ENCODE measurements around the gene PSMD13. TPM values are rescaled to one million over a fixed set of nuclear protein-coding genes. Genes with fewer than 3 reads are reported as not detected.

PSMD13 gene
- total RNA-seq, 2 experiments from 2014 or later = 56.9 to 57.8 TPM

DNA sequence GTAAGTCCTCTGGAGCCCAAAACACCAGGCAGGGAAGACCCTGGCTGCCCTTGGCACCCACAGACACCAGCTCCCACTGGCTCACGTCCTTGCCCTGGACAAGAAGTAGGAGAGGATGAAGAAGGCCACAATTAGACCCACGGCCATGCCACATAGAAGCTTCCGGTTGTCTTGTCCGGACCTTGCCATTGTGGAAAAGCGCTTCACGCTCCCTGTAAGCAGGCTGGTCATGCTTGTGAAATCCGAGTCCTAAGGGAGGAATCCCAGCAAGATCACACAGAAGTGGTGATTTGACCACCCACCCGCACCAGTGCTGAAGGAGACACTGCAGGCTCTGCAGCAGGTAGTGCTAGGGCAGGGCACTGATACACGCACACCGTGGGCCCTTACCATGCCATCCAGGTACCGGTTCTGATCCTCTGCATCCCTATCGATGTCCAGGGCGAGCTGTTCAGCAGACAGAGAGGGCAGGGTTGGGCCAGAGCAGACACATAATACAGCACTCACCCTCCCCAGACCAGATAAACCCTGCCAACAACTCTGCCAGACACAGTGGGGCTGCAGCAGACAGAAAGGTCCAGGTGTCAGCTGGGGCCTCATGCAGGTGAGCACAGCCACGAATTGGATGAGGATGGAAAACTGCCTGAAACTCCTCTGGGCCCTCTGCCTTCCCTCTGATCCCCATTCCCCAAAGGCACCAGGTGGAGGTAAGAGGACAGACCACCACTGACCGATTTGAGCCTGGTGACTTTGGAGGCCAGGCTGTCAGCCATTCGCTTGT lies 31.4 kb upstream of the PSMD13 start:
- no peak for ATAC-seq (ENCODE audit: poor library complexity)
- H3K9me3 Mint-ChIP-seq = no peaks in the 10 kb centered on the region
- H3K36me3 Mint-ChIP-seq (ENCODE audit: low read depth) = peaks cover 87% of the 10 kb centered on the region
- peaks cover 79% of the 10 kb centered on the region for H3K4me1 ChIP-seq (ENCODE audit: insufficient read depth, low read length)
- TF ChIP-seq, protein P1, sequence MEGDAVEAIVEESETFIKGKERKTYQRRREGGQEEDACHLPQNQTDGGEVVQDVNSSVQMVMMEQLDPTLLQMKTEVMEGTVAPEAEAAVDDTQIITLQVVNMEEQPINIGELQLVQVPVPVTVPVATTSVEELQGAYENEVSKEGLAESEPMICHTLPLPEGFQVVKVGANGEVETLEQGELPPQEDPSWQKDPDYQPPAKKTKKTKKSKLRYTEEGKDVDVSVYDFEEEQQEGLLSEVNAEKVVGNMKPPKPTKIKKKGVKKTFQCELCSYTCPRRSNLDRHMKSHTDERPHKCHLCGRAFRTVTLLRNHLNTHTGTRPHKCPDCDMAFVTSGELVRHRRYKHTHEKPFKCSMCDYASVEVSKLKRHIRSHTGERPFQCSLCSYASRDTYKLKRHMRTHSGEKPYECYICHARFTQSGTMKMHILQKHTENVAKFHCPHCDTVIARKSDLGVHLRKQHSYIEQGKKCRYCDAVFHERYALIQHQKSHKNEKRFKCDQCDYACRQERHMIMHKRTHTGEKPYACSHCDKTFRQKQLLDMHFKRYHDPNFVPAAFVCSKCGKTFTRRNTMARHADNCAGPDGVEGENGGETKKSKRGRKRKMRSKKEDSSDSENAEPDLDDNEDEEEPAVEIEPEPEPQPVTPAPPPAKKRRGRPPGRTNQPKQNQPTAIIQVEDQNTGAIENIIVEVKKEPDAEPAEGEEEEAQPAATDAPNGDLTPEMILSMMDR (IDR thresholded peaks at IDR 0.05) = no peak
- peaks cover 72% of the 10 kb centered on the region for H3K4me1 Mint-ChIP-seq (ENCODE audit: low read depth)
- no peaks in the 10 kb centered on the region for H3K9me3 ChIP-seq (ENCODE audit: control insufficient read depth in 1 of 2, insufficient read depth in 1 of 2, low read length in 2 of 2)
- peak overlapping the region; percentile 95 for H3K4me3 Mint-ChIP-seq
- peaks cover 44% of the 10 kb centered on the region for H3K36me3 ChIP-seq (ENCODE audit: insufficient read depth, low read length)
- H3K27me3 ChIP-seq (ENCODE audit: control insufficient read depth in 1 of 2, insufficient read depth in 2 of 2, low read length in 2 of 2) = no peaks in the 10 kb centered on the region
- H3K4me3 ChIP-seq (ENCODE audit: low read length) = no peak overlapping the region
- POLR2A ChIA-PET = interaction anchor here (2.6 to 3.3 kb wide), 2 partner anchors 150 to 301 kb away, joined by 18 to 50 read pairs; partner anchors contain the start of gene RNH1
- CTCF ChIA-PET = interaction anchor here (1.3 kb wide), 1 partner anchor 243 kb away, joined by 4 read pairs; no protein-coding TSS in a partner anchor
- DNase-seq = peak in 2 of 14 experiments; percentile 29 to 31
- H3K27ac Mint-ChIP-seq = peak overlapping the region; percentile 99
- H3K27ac ChIP-seq (ENCODE audit: low read depth in 1 of 2, low read length in 2 of 2) = no peak overlapping the region
- H3K27me3 Mint-ChIP-seq = no peaks in the 10 kb centered on the region
- intact Hi-C loops (cut with DNase I, micrococcal nuclease) = loop anchor here in 1 of 2 experiments (5.0 kb wide), 6 partner anchors 47 to 302 kb away; partner anchors contain the start of genes IFITM1, PTDSS2 and RNH1

DNA sequence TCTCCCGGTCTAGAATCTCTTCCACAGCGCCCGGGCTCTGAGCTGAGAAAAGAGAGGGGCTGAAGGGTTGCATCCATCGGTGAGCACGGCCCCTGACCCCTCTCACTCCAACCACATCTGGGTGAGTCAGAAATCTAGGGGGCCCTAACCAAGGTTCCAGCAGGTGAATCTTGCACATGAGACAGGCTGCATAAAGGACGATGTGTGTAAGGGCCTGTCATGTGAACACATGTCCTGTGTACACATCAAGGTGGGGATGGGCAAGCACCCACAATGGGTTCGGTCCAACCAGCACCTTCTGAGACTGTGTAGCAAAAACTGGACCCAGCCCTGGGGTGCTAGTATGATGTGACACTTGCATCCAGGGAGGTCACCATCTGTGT lies 30.8 kb upstream of the PSMD13 start:
- CTCF ChIA-PET = interaction anchor here (2.1 kb wide), 1 partner anchor 242 kb away, joined by 7 read pairs; no protein-coding TSS in a partner anchor
- H3K9me3 Mint-ChIP-seq = no peaks in the 10 kb centered on the region
- Histone ChIP-seq H3K4me1 (ENCODE audit: insufficient read depth, low read length) (peaks cover 85% of the 10 kb centered on the region), H3K9me3 (ENCODE audit: control insufficient read depth in 1 of 2, insufficient read depth in 1 of 2, low read length in 2 of 2) (no peaks in the 10 kb centered on the region), H3K27me3 (ENCODE audit: control insufficient read depth in 1 of 2, insufficient read depth in 2 of 2, low read length in 2 of 2) (no peaks in the 10 kb centered on the region), H3K4me3 (ENCODE audit: low read length) (peak overlapping the region; percentile 69), H3K36me3 (ENCODE audit: insufficient read depth, low read length) (peaks cover 44% of the 10 kb centered on the region), H3K27ac (ENCODE audit: low read depth in 1 of 2, low read length in 2 of 2) (no peak overlapping the region)
- intact Hi-C loops (cut with DNase I, micrococcal nuclease) = loop anchor here in 1 of 2 experiments (5.0 kb wide), 6 partner anchors 46 to 301 kb away; partner anchors contain the start of genes IFITM1, PTDSS2 and RNH1
- peak overlapping the region; percentile 99 for H3K27ac Mint-ChIP-seq
- H3K4me3 Mint-ChIP-seq = peak overlapping the region; percentile 95
- ATAC-seq (ENCODE audit: poor library complexity) = no peak
- H3K36me3 Mint-ChIP-seq (ENCODE audit: low read depth) = peaks cover 92% of the 10 kb centered on the region
- DNase-seq = no peak
- TF ChIP-seq, protein P1 (IDR thresholded peaks at IDR 0.05) = no peak
- no peaks in the 10 kb centered on the region for H3K27me3 Mint-ChIP-seq
- POLR2A ChIA-PET = interaction anchor here (0.7 to 3.4 kb wide), 16 partner anchors 11 to 331 kb away, joined by 3 to 55 read pairs (median 18); partner anchors contain the start of genes HRAS, LRRC56, PTDSS2 and RNH1
- peaks cover 72% of the 10 kb centered on the region for H3K4me1 Mint-ChIP-seq (ENCODE audit: low read depth)

DNA sequence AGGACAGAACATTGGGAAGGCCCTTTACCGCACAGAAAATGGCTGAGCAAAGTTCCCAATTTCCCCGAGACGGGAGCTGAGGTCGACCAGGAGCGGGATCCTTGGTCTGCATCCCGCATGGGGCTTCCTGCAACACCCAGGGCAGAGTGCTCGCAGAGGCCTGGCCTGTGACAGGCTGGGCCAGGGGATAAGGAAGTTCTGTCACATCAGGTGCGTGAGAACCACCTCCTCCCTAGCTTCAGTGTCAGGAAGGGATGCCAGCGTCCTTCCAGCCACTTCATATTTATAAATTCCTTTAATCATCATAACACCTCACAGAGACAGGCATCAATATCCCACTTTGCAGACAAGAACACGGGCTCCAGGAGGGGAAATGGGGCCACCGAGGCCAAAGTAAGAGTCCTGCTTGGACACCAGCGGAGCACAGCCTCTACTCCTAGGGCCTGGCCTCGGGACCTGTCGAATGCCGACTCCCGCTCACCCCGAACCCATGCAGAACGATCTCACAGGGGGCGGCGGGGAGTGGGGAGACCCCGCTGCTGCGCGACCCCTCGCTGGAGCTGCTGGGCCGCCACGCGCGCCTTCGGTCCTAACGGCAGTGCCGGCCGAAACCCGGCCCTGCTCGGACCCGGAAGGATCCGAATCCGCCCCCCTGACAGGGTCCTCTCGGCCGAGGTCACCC lies 30.1 kb upstream of the PSMD13 start:
- TF ChIP-seq, protein P1 (IDR thresholded peaks at IDR 0.05) = no peak
- Histone ChIP-seq H3K4me1 (ENCODE audit: insufficient read depth, low read length) (peaks cover 83% of the 10 kb centered on the region), H3K27ac (ENCODE audit: low read depth in 1 of 2, low read length in 2 of 2) (peak overlapping the region; percentile 62 to 93), H3K27me3 (ENCODE audit: control insufficient read depth in 1 of 2, insufficient read depth in 2 of 2, low read length in 2 of 2) (no peaks in the 10 kb centered on the region), H3K4me3 (ENCODE audit: low read length) (peak overlapping the region; percentile 69), H3K9me3 (ENCODE audit: control insufficient read depth in 1 of 2, insufficient read depth in 1 of 2, low read length in 2 of 2) (no peaks in the 10 kb centered on the region), H3K36me3 (ENCODE audit: insufficient read depth, low read length) (peaks cover 49% of the 10 kb centered on the region)
- ATAC-seq (ENCODE audit: poor library complexity) = no peak
- DNase-seq = peak in 6 of 14 experiments; percentile 15 to 62 (median 40)
- ChIA-PET CTCF (interaction anchor here (0.7 to 2.1 kb wide), 4 partner anchors 44 to 244 kb away, joined by 3 to 7 read pairs (median 4); no protein-coding TSS in a partner anchor), POLR2A (interaction anchor here (0.6 to 3.7 kb wide), 49 partner anchors 9 to 614 kb away, joined by 3 to 79 read pairs (median 6); partner anchors contain the start of genes DEAF1, HRAS, LRRC56 and PGGHG)
- intact Hi-C loops (cut with DNase I, micrococcal nuclease) = loop anchor here (1.0 to 5.0 kb wide), 9 partner anchors 30 to 301 kb away; partner anchors contain the start of genes PSMD13 (in 2 of the 2), PTDSS2 (in 2 of the 2), SIRT3 (in 2 of the 2) and IFITM1 (in 1 of the 2)
- H3K9me3 Mint-ChIP-seq = no peaks in the 10 kb centered on the region
- H3K4me1 Mint-ChIP-seq (ENCODE audit: low read depth) = peaks cover 68% of the 10 kb centered on the region
- peak overlapping the region; percentile 99 for H3K27ac Mint-ChIP-seq
- peak overlapping the region; percentile 95 for H3K4me3 Mint-ChIP-seq
- H3K27me3 Mint-ChIP-seq = no peaks in the 10 kb centered on the region
- peaks cover 94% of the 10 kb centered on the region for H3K36me3 Mint-ChIP-seq (ENCODE audit: low read depth)
